DOHH2 (cell line): ENCODE results near the gene PKM.

Experiments
- H3F3A ChIP-seq: fragments of 200-600 bp; sonication (generic), shearing (Covaris generic); 2 replicates; pipeline ENCODE4 v1.6.0; 2016; ENCODE audit warnings: antibody characterized with exemption, mild to moderate bottlenecking; ENCODE audit not compliant: control insufficient read depth, insufficient read depth
- H3K27ac ChIP-seq: fragments of 200-600 bp; sonication (generic); 2 replicates; pipeline ENCODE4 v1.5.1; 2014; ENCODE audit warnings: low read depth, mild to moderate bottlenecking, low read length, moderate library complexity
- H3K27me3 ChIP-seq: fragments of 200-600 bp; sonication (generic); 2 replicates; pipeline ENCODE4 v1.6.1; 2014; ENCODE audit warnings: mild to moderate bottlenecking, low read length, mixed read lengths; ENCODE audit not compliant: control insufficient read depth
- H3K36me3 ChIP-seq: fragments of 200-600 bp; sonication (generic); 2 replicates; pipeline ENCODE4 v1.6.1; 2014; ENCODE audit warnings: mild to moderate bottlenecking, low read length, moderate library complexity, mixed read lengths; ENCODE audit not compliant: control insufficient read depth
- H3K4me1 ChIP-seq: fragments of 200-600 bp; sonication (generic); 2 replicates; pipeline ENCODE4 v1.6.1; 2014; ENCODE audit warnings: mild to moderate bottlenecking, low read length, mixed read lengths; ENCODE audit not compliant: control insufficient read depth
- H3K4me2 ChIP-seq: fragments of 200-600 bp; sonication (generic); 2 replicates; pipeline ENCODE4 v1.6.0; 2014; ENCODE audit warnings: mild to moderate bottlenecking, low read length, moderate library complexity
- H3K4me3 ChIP-seq: fragments of 200-600 bp; sonication (generic); 2 replicates; pipeline ENCODE4 v1.5.1; 2014; ENCODE audit warnings: mild to moderate bottlenecking, low read length, mixed read lengths
- H3K79me2 ChIP-seq: fragments of 200-600 bp; sonication (generic); 2 replicates; pipeline ENCODE4 v1.6.1; 2014; ENCODE audit warnings: mild to moderate bottlenecking, low read length, mixed read lengths; ENCODE audit not compliant: control insufficient read depth
- H3K9me2 ChIP-seq: fragments of 200-600 bp; sonication (generic); replicated peaks from 2 replicates; pipeline ENCODE4 v1.6.1; 2014; ENCODE audit warnings: mild to moderate bottlenecking, low read length, mixed read lengths; ENCODE audit not compliant: control insufficient read depth
- H3K9me3 ChIP-seq: fragments of 200-600 bp; sonication (generic); 2 replicates; pipeline ENCODE4 v1.6.1; 2014; ENCODE audit warnings: antibody characterized with exemption, low read length, mixed read lengths; ENCODE audit not compliant: control insufficient read depth, insufficient read depth
- H4K20me1 ChIP-seq: fragments of 200-600 bp; sonication (generic); 2 replicates; pipeline ENCODE4 v1.6.0; 2014; ENCODE audit warnings: low read depth, mild to moderate bottlenecking, antibody characterized with exemption, low read length, moderate library complexity; ENCODE audit not compliant: control insufficient read depth, insufficient read depth
- CTCF ChIP-seq: fragments of 200-600 bp; sonication (generic); IDR thresholded peaks from one replicate; pipeline ENCODE4 v1.5.1; 2014; ENCODE audit warnings: antibody characterized with exemption, mild to moderate bottlenecking, low read depth, low read length; ENCODE audit not compliant: poor library complexity, severe bottlenecking
- EZH2phosphoT487 ChIP-seq: fragments of 200-600 bp; sonication (generic); IDR thresholded peaks from 2 replicates; pipeline ENCODE4 v1.6.1; 2017; ENCODE audit warnings: borderline replicate concordance, mild to moderate bottlenecking, antibody characterized with exemption, low read length, moderate library complexity, mixed read lengths

The PKM gene

GRCh38 chr15:72199721-72200212 lies 31.2 kb downstream of the PKM start:
- Histone ChIP-seq H3K9me2 (no peaks in the 10 kb centered on the region), H3K27ac (no peak overlapping the region), H3K4me3 (no peak overlapping the region), H3K36me3 (peaks cover 69% of the 10 kb centered on the region), H3K79me2 (no peaks in the 10 kb centered on the region), H3F3A (peaks cover 59% of the 10 kb centered on the region), H3K9me3 (no peaks in the 10 kb centered on the region), H3K4me1 (peaks cover 15% of the 10 kb centered on the region), H3K27me3 (no peaks in the 10 kb centered on the region), H4K20me1 (peaks cover 29% of the 10 kb centered on the region), H3K4me2 (no peak overlapping the region)
- TF ChIP-seq EZH2phosphoT487 = no peak
- TF ChIP-seq CTCF = peak; percentile 89

- Histone ChIP-seq H3K4me3 (no peak overlapping the region), H3F3A (peaks cover 53% of the 10 kb centered on the region), H3K36me3 (peaks cover 63% of the 10 kb centered on the region), H3K4me2 (no peak overlapping the region), H4K20me1 (peaks cover 24% of the 10 kb centered on the region), H3K27ac (no peak overlapping the region), H3K9me2 (no peaks in the 10 kb centered on the region), H3K79me2 (no peaks in the 10 kb centered on the region), H3K9me3 (no peaks in the 10 kb centered on the region), H3K27me3 (no peaks in the 10 kb centered on the region), H3K4me1 (peaks cover 15% of the 10 kb centered on the region)
- TF ChIP-seq EZH2phosphoT487 (no peak), CTCF (no peak)
Observed at GRCh38 chr15:72199205-72199515, 31.8 kb downstream of the PKM start.

- no peaks in the 10 kb centered on the region for H3K9me2 ChIP-seq
- H3K27ac ChIP-seq = no peak overlapping the region
- peak overlapping the region; percentile 30; the same call in 1 of the 2 replicates for H3K4me2 ChIP-seq
- H3K4me3 ChIP-seq = no peak overlapping the region
- peaks cover 58% of the 10 kb centered on the region for H3K36me3 ChIP-seq
- peaks cover 15% of the 10 kb centered on the region for H3K4me1 ChIP-seq
- H3K27me3 ChIP-seq = no peaks in the 10 kb centered on the region
- TF ChIP-seq CTCF = no peak
- peaks cover 20% of the 10 kb centered on the region for H4K20me1 ChIP-seq
- no peaks in the 10 kb centered on the region for H3K9me3 ChIP-seq
- peaks cover 47% of the 10 kb centered on the region for H3F3A ChIP-seq
- H3K79me2 ChIP-seq = no peaks in the 10 kb centered on the region
Observed at GRCh38 chr15:72198356-72199204, 32.4 kb downstream of the PKM start.
